ENCODE data around the gene CAPNS1. TPM values are rescaled to one million over a fixed set of nuclear protein-coding genes. Genes with fewer than 3 reads are reported as not detected.
A peak's percentile ranks its signal among the peaks of the same experiment; 100 is the strongest.

Gene CAPNS1
- total and polyA plus RNA-seq, 9 of the 15 experiments (the other 6 are each of a cell fraction or from before 2014, with no cell fraction given): 77.9 to 576 (median 258) TPM

GRCh38 chr19:36139473-36140303, at the start of gene CAPNS1 (continued):
- TF ChIP-seq IRF9 (tag; IDR thresholded peaks at IDR 0.05) (no peak), ATF1 (CRISPR knock-in tag; IDR thresholded peaks at IDR 0.05) (0 out of 2 replicates have a peak, but pooled peaks have one; percentile 4), ATF1 (tag; IDR thresholded peaks at IDR 0.05) (peak; percentile 80), LCOR (CRISPR knock-in tag; IDR thresholded peaks at IDR 0.05) (no peak; the same call in none of the 2 replicates), USF1 (CRISPR knock-in tag; IDR thresholded peaks at IDR 0.05) (no peak), RFX5 (IDR thresholded peaks at IDR 0.05; ENCODE audit: low read depth, low read length) (no peak), E2F1 (CRISPR knock-in tag; IDR thresholded peaks at IDR 0.05) (no peak), ZNF507 (tag; conservative IDR thresholded peaks at IDR 0.05) (no peak), AFF1 (IDR thresholded peaks at IDR 0.05; ENCODE audit: low read depth in 1 of 2, partially characterized antibody in 2 of 2) (peak in 1 of 2 experiments; percentile 15), CREB1 (IDR thresholded peaks at IDR 0.05) (0 out of 2 replicates have a peak, but pooled peaks have one; percentile 56), CREB1 (CRISPR knock-in tag; IDR thresholded peaks at IDR 0.05) (peak; percentile 82), CBX5 (IDR thresholded peaks at IDR 0.05; ENCODE audit: borderline replicate concordance, low read depth) (peak; percentile 29; the same call in 1 of the 2 replicates), NFE2 (IDR thresholded peaks at IDR 0.05; ENCODE audit: low read depth) (peak; percentile 71), RAD21 (CRISPR knock-in tag; conservative IDR thresholded peaks at IDR 0.05 in 1 of 2, IDR thresholded peaks at IDR 0.05 in 1 of 2) (no peak), SOX6 (IDR thresholded peaks at IDR 0.05) (peak; percentile 54), ZNF395 (CRISPR knock-in tag; IDR thresholded peaks at IDR 0.05) (no peak), TAF15 (IDR thresholded peaks at IDR 0.05; ENCODE audit: low read depth, low read length) (no peak), PTRF (tag; IDR thresholded peaks at IDR 0.05) (no peak), ZKSCAN1 (IDR thresholded peaks at IDR 0.05; ENCODE audit: low read depth, low read length) (peak; percentile 25; the same call in 1 of the 2 replicates)

Data from K562 (cell line).